Measurements from ENCODE around the gene C1orf167.
"Not testable (repeated sequence)": the region's sequence is repeated elsewhere in the genome, so short reads cannot be mapped to it uniquely, and the experiment has no call there.

The C1orf167 gene

DNA sequence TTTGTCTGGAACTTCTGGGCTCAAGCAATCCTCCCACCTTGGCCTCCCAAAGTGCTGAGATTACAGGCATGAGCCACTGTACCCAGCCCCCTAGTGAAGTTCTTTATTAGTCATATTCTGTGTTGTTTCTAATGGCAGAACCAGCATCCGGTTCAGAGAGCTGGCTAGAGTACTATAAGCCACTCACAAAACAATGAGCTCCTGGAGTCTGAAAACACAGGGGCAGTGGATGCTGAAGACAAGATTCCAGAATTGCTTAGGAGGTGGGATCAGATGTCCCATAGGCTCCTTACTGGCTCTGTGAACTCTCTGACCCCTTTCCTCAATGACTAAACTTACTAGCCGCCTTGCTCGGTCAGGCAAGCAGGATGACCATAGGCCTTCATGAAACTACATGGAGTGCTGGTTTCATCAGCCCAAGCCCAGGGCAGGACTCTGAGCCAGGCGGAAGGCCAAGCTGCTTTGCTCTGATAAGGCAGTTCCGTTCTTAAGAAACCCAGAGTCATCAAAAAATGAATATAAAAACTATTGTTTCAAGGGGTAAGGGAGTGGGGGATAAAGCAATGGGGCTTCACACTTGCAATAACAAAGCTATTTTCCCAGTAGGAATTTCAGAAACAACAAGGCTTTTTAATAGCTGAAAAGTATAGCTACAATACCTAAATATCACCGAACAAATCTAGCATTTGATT lies 35.7 kb downstream of the C1orf167 start:
- no peak for DNase-seq (ENCODE audit: low read depth)
- Histone ChIP-seq H3K27me3 (replicated peaks; ENCODE audit: control insufficient read depth, insufficient read depth, low read length) (no peaks in the 10 kb centered on the region), H3K4me1 (ENCODE audit: control insufficient read depth, insufficient read depth, low read length) (peaks cover 35% of the 10 kb centered on the region), H3K9me3 (ENCODE audit: control insufficient read depth, low read length) (no peaks in the 10 kb centered on the region), H3K36me3 (ENCODE audit: control insufficient read depth, insufficient read depth, low read length, severe bottlenecking) (peaks cover 54% of the 10 kb centered on the region), H3K4me3 (ENCODE audit: low read length) (no peak overlapping the region), H3K9ac (ENCODE audit: low read length) (peak overlapping the region; percentile 20)

DNA sequence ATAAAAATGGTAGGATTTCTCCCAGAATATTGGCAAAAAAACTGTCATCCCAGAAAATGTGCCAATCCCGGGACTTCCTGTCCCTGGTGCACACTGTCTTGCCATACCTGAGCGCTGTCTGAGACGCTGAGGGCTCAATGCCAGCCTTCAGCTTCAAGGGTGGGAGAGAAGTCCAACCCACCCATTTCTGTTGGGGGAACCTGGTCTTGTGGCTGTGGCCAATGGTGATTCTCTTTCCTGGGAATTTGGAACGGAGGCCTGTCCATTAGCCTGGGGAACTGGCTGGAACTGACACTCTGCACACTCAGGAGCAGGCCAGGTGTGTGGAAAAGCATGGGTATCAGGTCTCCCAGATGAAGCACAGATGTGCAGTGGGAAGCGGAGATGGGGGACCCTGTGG lies 37.1 kb downstream of the C1orf167 start:
- no peaks in the 10 kb centered on the region for H3K27me3 ChIP-seq (replicated peaks; ENCODE audit: control insufficient read depth, insufficient read depth, low read length)
- peaks cover 47% of the 10 kb centered on the region for H3K4me1 ChIP-seq (ENCODE audit: control insufficient read depth, insufficient read depth, low read length)
- H3K9ac ChIP-seq (ENCODE audit: low read length), result no peak overlapping the region
- no peak for DNase-seq (ENCODE audit: low read depth)
- H3K4me3 ChIP-seq (ENCODE audit: low read length), result no peak overlapping the region
- H3K9me3 ChIP-seq (ENCODE audit: control insufficient read depth, low read length), result no peaks in the 10 kb centered on the region
- H3K36me3 ChIP-seq (ENCODE audit: control insufficient read depth, insufficient read depth, low read length, severe bottlenecking), result peaks cover 45% of the 10 kb centered on the region

DNA sequence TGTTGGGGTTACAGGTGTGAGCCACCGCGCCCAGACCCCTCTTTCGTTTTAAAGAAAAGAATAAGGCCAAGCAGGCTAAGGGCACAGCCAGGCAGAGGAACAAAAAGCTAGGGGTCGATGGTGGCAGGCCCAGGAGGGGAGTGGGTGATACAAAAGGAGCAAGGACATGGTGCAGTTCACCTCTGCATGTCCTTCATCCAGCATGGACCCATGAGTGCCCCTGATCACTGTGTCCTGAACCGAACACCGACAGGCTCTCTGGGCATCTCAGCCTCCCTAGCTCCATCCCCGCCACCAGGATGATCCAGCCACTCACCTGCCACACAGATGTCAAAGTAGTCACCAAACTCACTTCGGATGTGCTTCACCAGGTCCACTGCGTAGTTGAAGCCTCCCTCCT lies 37.9 kb downstream of the C1orf167 start:
- Histone ChIP-seq H3K9ac (ENCODE audit: low read length) (no peak overlapping the region), H3K36me3 (ENCODE audit: control insufficient read depth, insufficient read depth, low read length, severe bottlenecking) (peaks cover 37% of the 10 kb centered on the region), H3K4me1 (ENCODE audit: control insufficient read depth, insufficient read depth, low read length) (peaks cover 52% of the 10 kb centered on the region), H3K27me3 (replicated peaks; ENCODE audit: control insufficient read depth, insufficient read depth, low read length) (no peaks in the 10 kb centered on the region), H3K4me3 (ENCODE audit: low read length) (no peak overlapping the region), H3K9me3 (ENCODE audit: control insufficient read depth, low read length) (no peaks in the 10 kb centered on the region)
- DNase-seq (ENCODE audit: low read depth), result no peak

DNA sequence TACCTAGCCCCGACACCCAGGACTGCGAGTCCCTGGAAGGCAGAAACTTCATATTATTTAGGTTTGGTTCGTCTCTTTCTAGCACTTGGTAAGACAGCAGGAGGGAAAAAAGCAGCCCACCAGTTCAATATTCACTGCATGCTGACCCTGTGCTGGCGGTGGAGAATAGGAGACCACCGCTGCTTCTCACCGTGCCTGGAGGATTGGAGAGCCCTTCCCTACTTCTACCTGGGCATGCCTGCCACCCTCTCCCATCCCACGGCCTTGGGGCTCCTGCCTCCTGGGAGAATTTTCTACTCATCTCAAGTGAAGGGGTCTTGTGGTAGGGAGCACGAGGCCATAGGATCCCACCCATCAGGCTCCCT lies 38.4 kb downstream of the C1orf167 start:
- no peak for DNase-seq (ENCODE audit: low read depth)
- Histone ChIP-seq H3K4me3 (ENCODE audit: low read length) (no peak overlapping the region), H3K9me3 (ENCODE audit: control insufficient read depth, low read length) (no peaks in the 10 kb centered on the region), H3K4me1 (ENCODE audit: control insufficient read depth, insufficient read depth, low read length) (peaks cover 52% of the 10 kb centered on the region), H3K36me3 (ENCODE audit: control insufficient read depth, insufficient read depth, low read length, severe bottlenecking) (peaks cover 33% of the 10 kb centered on the region), H3K27me3 (replicated peaks; ENCODE audit: control insufficient read depth, insufficient read depth, low read length) (no peaks in the 10 kb centered on the region), H3K9ac (ENCODE audit: low read length) (no peak overlapping the region)

- DNase-seq (ENCODE audit: low read depth), result no peak
- Histone ChIP-seq H3K9ac (ENCODE audit: low read length) (no peak overlapping the region), H3K4me3 (ENCODE audit: low read length) (peak overlapping the region; percentile 16), H3K27me3 (replicated peaks; ENCODE audit: control insufficient read depth, insufficient read depth, low read length) (no peaks in the 10 kb centered on the region), H3K4me1 (ENCODE audit: control insufficient read depth, insufficient read depth, low read length) (peaks cover 52% of the 10 kb centered on the region), H3K9me3 (ENCODE audit: control insufficient read depth, low read length) (no peaks in the 10 kb centered on the region), H3K36me3 (ENCODE audit: control insufficient read depth, insufficient read depth, low read length, severe bottlenecking) (peaks cover 27% of the 10 kb centered on the region)
Measured at GRCh38 chr1:11800756-11801433, 38.9 kb downstream of the C1orf167 start.

GRCh38 chr1:11802616-11802972 lies 40.6 kb downstream of the C1orf167 start:
- peaks cover 24% of the 10 kb centered on the region for H3K36me3 ChIP-seq (ENCODE audit: control insufficient read depth, insufficient read depth, low read length, severe bottlenecking)
- peak; percentile 43 for DNase-seq (ENCODE audit: low read depth)
- H3K9me3 ChIP-seq (ENCODE audit: control insufficient read depth, low read length), result no peaks in the 10 kb centered on the region
- no peaks in the 10 kb centered on the region for H3K27me3 ChIP-seq (replicated peaks; ENCODE audit: control insufficient read depth, insufficient read depth, low read length)
- peak overlapping the region; percentile 91 for H3K9ac ChIP-seq (ENCODE audit: low read length)
- H3K4me1 ChIP-seq (ENCODE audit: control insufficient read depth, insufficient read depth, low read length), result peaks cover 50% of the 10 kb centered on the region
- peak overlapping the region; percentile 95 for H3K4me3 ChIP-seq (ENCODE audit: low read length)

DNA sequence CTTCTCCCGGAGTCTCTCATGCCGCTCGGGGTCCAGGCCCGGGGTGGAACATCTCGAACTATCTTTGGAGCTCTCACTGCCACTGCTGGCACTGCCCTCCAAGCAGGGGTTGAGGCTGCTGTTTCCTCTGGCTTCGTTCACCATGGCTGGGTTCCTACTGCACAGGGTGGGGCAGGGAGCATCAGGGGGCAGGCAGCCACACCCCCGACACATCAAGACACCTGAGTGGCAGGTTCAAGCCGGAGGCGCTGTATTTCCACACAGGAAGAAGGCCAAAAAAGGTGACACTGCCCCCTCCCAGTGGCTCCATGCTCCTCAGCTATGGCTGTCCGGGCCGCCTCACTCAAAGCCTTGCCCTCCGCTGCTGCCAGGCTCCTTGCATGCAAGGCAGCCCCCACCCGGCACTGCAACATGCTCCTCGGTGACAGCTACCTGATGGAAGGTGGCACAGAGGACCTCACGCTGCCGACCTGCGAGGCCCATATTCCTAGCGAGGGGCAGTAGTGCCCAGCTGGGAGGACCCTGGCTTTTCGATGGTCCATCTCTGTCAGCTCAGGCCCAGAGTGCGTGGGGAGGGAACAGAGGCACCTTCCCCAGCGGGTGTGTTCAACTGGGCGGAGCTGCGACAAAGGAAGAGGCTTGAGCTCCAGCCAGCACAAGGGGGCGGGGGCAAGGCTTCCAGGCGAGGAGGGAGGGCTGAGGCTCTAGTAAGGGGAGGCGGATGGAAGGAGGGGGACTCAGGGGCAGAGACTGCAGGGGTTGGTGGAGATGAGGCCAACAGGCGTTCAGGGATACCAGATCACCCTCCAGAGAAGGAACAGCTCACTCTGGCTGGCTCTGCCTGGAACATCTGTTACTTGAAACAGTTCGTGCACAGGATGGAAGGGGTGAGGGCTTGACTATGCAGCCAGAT lies 41.2 kb downstream of the C1orf167 start:
- peaks cover 50% of the 10 kb centered on the region for H3K4me1 ChIP-seq (ENCODE audit: control insufficient read depth, insufficient read depth, low read length)
- H3K36me3 ChIP-seq (ENCODE audit: control insufficient read depth, insufficient read depth, low read length, severe bottlenecking), result peaks cover 26% of the 10 kb centered on the region
- peak overlapping the region; percentile 91 for H3K9ac ChIP-seq (ENCODE audit: low read length)
- no peaks in the 10 kb centered on the region for H3K27me3 ChIP-seq (replicated peaks; ENCODE audit: control insufficient read depth, insufficient read depth, low read length)
- H3K4me3 ChIP-seq (ENCODE audit: low read length), result peak overlapping the region; percentile 95
- no peaks in the 10 kb centered on the region for H3K9me3 ChIP-seq (ENCODE audit: control insufficient read depth, low read length)
- peak; percentile 98 for DNase-seq (ENCODE audit: low read depth)

DNA sequence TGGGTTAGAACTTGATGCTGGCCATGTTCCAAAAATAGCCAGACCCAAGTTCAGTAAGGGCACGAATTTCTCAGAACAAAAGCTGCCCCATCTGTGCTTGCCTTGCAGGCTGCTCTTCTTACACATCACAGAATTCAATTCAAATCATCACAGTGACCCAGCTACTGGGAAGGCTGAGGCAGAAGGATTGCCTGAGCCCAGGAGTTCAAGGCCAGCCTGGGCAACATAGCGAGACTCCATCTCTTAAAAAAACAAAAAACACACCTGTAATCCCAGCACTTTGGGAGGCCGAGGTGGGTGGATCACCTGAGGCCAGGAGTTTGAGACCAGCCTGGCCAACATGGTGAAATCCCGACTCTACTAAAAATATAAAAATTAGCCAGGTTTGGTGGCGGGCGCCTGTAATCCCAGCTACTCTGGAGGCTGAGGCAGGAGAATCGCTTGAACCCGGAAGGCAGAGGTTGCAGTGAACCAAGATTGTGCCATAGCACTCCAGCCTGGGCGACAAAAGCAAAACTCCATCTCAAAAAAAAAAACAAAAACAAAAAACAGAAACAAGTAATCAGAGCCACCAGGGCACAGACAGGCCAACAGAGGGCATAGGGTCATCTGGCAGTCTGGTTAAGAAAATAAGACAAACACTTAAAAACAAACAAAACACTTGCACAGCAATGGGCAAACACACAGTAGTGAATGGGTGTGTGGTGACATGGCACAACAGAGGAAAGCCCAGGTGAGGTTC lies 42.1 kb downstream of the C1orf167 start:
- Histone ChIP-seq H3K9ac (ENCODE audit: low read length) (peak overlapping the region; percentile 94), H3K36me3 (ENCODE audit: control insufficient read depth, insufficient read depth, low read length, severe bottlenecking) (peaks cover 27% of the 10 kb centered on the region), H3K4me3 (ENCODE audit: low read length) (peak overlapping the region; percentile 95), H3K4me1 (ENCODE audit: control insufficient read depth, insufficient read depth, low read length) (peaks cover 50% of the 10 kb centered on the region)
- H3K27me3 ChIP-seq (replicated peaks; ENCODE audit: control insufficient read depth, insufficient read depth, low read length); DNase-seq (ENCODE audit: low read depth); H3K9me3 ChIP-seq (ENCODE audit: control insufficient read depth, low read length): not testable (repeated sequence)

GRCh38 chr1:11804666-11805421 lies 42.9 kb downstream of the C1orf167 start:
- peak overlapping the region; percentile 94 for H3K9ac ChIP-seq (ENCODE audit: low read length)
- H3K9me3 ChIP-seq (ENCODE audit: control insufficient read depth, low read length), result no peaks in the 10 kb centered on the region
- peak overlapping the region; percentile 95 for H3K4me3 ChIP-seq (ENCODE audit: low read length)

More at GRCh38 chr1:11804666-11805421, 42.9 kb downstream of the C1orf167 start:
- Histone ChIP-seq H3K4me1 (ENCODE audit: control insufficient read depth, insufficient read depth, low read length) (peaks cover 50% of the 10 kb centered on the region), H3K36me3 (ENCODE audit: control insufficient read depth, insufficient read depth, low read length, severe bottlenecking) (peaks cover 34% of the 10 kb centered on the region), H3K27me3 (replicated peaks; ENCODE audit: control insufficient read depth, insufficient read depth, low read length) (no peaks in the 10 kb centered on the region)
- peak; percentile 50 for DNase-seq (ENCODE audit: low read depth)

All from adipocyte (in vitro differentiated cells).